GM19468 (cell line): ENCODE measurements around the gene SSH2.

Experiments
- ATAC-seq: cut with Tn5 transposase; IDR thresholded peaks from one replicate; pipeline ENCODE4 v1.9.1; 2021; ENCODE audit warnings: mild to moderate bottlenecking, moderate library complexity, moderate number of reproducible peaks; ENCODE audit not compliant: unreplicated experiment; ENCODE audit errors: extremely low read depth

Gene SSH2

GRCh38 chr17:29717817-29718216, 212.2 kb downstream of the SSH2 start:
- no peak for ATAC-seq

GRCh38 chr17:29716566-29716965, 213.5 kb downstream of the SSH2 start:
- ATAC-seq: no peak

GRCh38 chr17:29715680-29716079, 214.3 kb downstream of the SSH2 start:
- no peak for ATAC-seq

GRCh38 chr17:29714146-29714545, 215.9 kb downstream of the SSH2 start:
- ATAC-seq: no peak

- no peak for ATAC-seq
Measured at GRCh38 chr17:29713626-29714025, 216.4 kb downstream of the SSH2 start.

GRCh38 chr17:29711588-29712385, 218.2 kb downstream of the SSH2 start:
- no peak for ATAC-seq

GRCh38 chr17:29710891-29711418, 219.1 kb downstream of the SSH2 start:
- no peak for ATAC-seq

- no peak for ATAC-seq
Measured at GRCh38 chr17:29710520-29710884, 219.5 kb downstream of the SSH2 start.

- no peak for ATAC-seq
Measured at GRCh38 chr17:29709866-29710519, 220.0 kb downstream of the SSH2 start.

- ATAC-seq: no peak
Measured at GRCh38 chr17:29707212-29707571, 222.8 kb downstream of the SSH2 start.

GRCh38 chr17:29706045-29706431, 224.0 kb downstream of the SSH2 start:
- ATAC-seq: no peak

- ATAC-seq: no peak
Measured at GRCh38 chr17:29705386-29705785, 224.6 kb downstream of the SSH2 start.

GRCh38 chr17:29699283-29699682, 230.7 kb downstream of the SSH2 start:
- no peak for ATAC-seq

GRCh38 chr17:29698837-29699236, 231.2 kb downstream of the SSH2 start:
- ATAC-seq: no peak

GRCh38 chr17:29698019-29698777, 231.8 kb downstream of the SSH2 start:
- ATAC-seq: no peak

- no peak for ATAC-seq
Measured at GRCh38 chr17:29697371-29697770, 232.7 kb downstream of the SSH2 start.

GRCh38 chr17:29694918-29695563, 235.0 kb downstream of the SSH2 start:
- no peak for ATAC-seq

- ATAC-seq: no peak
Measured at GRCh38 chr17:29693751-29694150, 236.3 kb downstream of the SSH2 start.

- no peak for ATAC-seq
Measured at GRCh38 chr17:29687596-29687995, 242.4 kb downstream of the SSH2 start.

- ATAC-seq: no peak
Measured at GRCh38 chr17:29686993-29687590, 242.9 kb downstream of the SSH2 start.
